Fibroblast of lung (primary cell): ENCODE data around the gene NRP1. TPM values are rescaled to one million over a fixed set of nuclear protein-coding genes. Genes with fewer than 3 reads are reported as not detected.

Source experiments
- DNase-seq, 2 donors: peaks; one replicate each; pipeline versions ENCODE4 v3.0.0 to v3.0.0-alpha.2; 2010; ENCODE audit warnings: low read depth in 2 of 2
- H2AFZ ChIP-seq: 2 replicates; pipeline ENCODE4 v1.5.1; 2012; ENCODE audit warnings: low read length, control low read depth, inconsistent platforms
- H3K27ac ChIP-seq: 2 replicates; pipeline ENCODE4 v1.5.1; 2011; ENCODE audit warnings: low read length, control low read depth; ENCODE audit not compliant: insufficient read depth
- H3K27me3 ChIP-seq: 2 replicates; pipeline ENCODE4 v1.5.1; 2011; ENCODE audit warnings: mild to moderate bottlenecking, low read length; ENCODE audit not compliant: control insufficient read depth, insufficient read depth
- H3K36me3 ChIP-seq: 2 replicates; pipeline ENCODE4 v1.5.1; 2011; ENCODE audit warnings: low read length; ENCODE audit not compliant: control insufficient read depth, insufficient read depth
- H3K4me1 ChIP-seq: 2 replicates; pipeline ENCODE4 v1.5.1; 2011; ENCODE audit warnings: low read length; ENCODE audit not compliant: control insufficient read depth, insufficient read depth; ENCODE audit errors: extremely low read depth
- H3K4me2 ChIP-seq: 2 replicates; pipeline ENCODE4 v1.5.1; 2011; ENCODE audit warnings: low read length, control low read depth; ENCODE audit not compliant: insufficient read depth; ENCODE audit errors: extremely low read depth
- H3K4me3 ChIP-seq, 4 experiments: fragments of 200-600 bp in 1 of 4; sonication (generic) in 1 of 4; replicated peaks in 1 of 4; 2 replicates each; pipeline ENCODE4 v1.5.1; 2011 to 2016; ENCODE audit warnings: low read length in 4 of 4, low read depth in 3 of 4, mild to moderate bottlenecking in 3 of 4, control low read depth in 2 of 4, inconsistent platforms in 1 of 4, mixed read lengths in 1 of 4; ENCODE audit not compliant: insufficient read depth in 1 of 4; ENCODE audit errors: control extremely low read depth in 1 of 4
- H3K79me2 ChIP-seq: 2 replicates; pipeline ENCODE4 v1.5.1; 2012; ENCODE audit warnings: mild to moderate bottlenecking, low read length, inconsistent platforms; ENCODE audit not compliant: control insufficient read depth, insufficient read depth
- H3K9ac ChIP-seq: 2 replicates; pipeline ENCODE4 v1.5.1; 2011; ENCODE audit warnings: mild to moderate bottlenecking, low read length, control low read depth; ENCODE audit not compliant: insufficient read depth
- H3K9me3 ChIP-seq: 2 replicates; pipeline ENCODE4 v1.5.1; 2012; ENCODE audit warnings: low read depth, low read length; ENCODE audit not compliant: control insufficient read depth, insufficient read depth
- H4K20me1 ChIP-seq: 2 replicates; pipeline ENCODE4 v1.5.1; 2011; ENCODE audit warnings: low read length; ENCODE audit not compliant: control insufficient read depth, insufficient read depth; ENCODE audit errors: extremely low read depth
- EZH2 ChIP-seq: IDR thresholded peaks from 2 replicates; pipeline ENCODE4 v1.5.1; 2012; ENCODE audit warnings: low read length, control low read depth, mild to moderate bottlenecking; ENCODE audit errors: missing control alignments
- polyA plus RNA-seq, 2 donors: library from polyadenylated mRNA; depleted of rRNA in 1 of 2; stranded (reverse) in 1 of 2; unstranded in 1 of 2; fragments of >200 nt; gene quantifications; 2 replicates each; pipeline ENCODE4 v1.2.1, GENCODE V29; 2011 to 2012; ENCODE audit warnings: missing spikeins in 1 of 2
- total RNA-seq: library from RNA; depleted of rRNA; stranded (reverse); fragments of >200 nt; gene quantifications from 2 replicates; pipeline ENCODE4 v1.2.1, GENCODE V29; 2014
- TF ChIP-seq, protein P1 (sequence below), 2 donors: IDR thresholded peaks in 1 of 2; conservative IDR thresholded peaks in 1 of 2; 1 replicate in 1 of 2; 2 replicates in 1 of 2; pipeline ENCODE4 v1.5.1; 2011 to 2012; ENCODE audit warnings: low read length in 2 of 2, control low read depth in 1 of 2, inconsistent platforms in 1 of 2, low read depth in 1 of 2, mild to moderate bottlenecking in 1 of 2

NRP1 gene
- total and polyA plus RNA-seq, 2 donors (not counting 1 experiment from before 2014, with no cell fraction given): 187 to 373 TPM

DNA sequence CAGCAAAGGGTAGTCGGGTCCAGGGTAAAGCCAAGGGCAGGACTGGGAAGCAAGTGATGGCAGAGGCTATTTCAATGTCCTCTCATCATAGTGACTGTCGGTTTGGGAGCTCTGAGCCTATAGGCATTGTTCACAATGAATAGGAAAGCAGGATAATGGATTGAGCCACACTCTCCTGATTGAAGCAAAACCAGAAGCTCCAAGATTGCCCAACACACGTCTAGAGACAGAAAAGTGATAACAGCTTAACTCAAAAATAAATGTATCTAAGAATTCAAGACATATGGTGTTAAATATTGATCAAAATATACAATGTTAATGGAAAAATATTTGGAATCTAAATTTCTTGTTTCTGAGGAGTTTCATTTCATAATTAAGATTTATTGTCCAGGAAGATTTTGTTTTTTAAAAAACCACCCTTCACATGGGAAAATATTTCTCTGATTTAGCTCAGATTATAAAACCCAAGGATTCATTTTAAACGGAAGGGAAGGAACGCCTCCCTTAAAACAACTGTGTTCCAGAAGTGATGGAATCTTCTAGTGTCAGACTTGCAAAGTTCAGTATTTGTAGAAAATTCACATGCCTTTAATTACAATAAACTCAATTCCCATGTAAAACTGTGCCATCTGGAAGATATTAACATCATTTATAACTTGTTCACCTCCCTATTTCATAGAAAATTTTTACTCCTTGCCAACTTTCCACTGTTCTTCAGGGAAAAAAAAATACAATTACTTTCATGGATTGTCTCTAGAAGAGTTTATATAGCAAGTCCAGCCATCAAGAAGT, 54.5 kb downstream of the NRP1 start:
- H3K4me2 ChIP-seq: no peak overlapping the region
- DNase-seq: peak in 1 of 2 donors; percentile 45
- peaks cover 17% of the 10 kb centered on the region for H3K4me1 ChIP-seq
- H3K79me2 ChIP-seq: peaks cover 96% of the 10 kb centered on the region
- peak overlapping the region; percentile 45 for H3K27ac ChIP-seq
- H3K9me3 ChIP-seq: no peaks in the 10 kb centered on the region
- no peak overlapping the region for H3K9ac ChIP-seq
- no peak overlapping the region for H2AFZ ChIP-seq
- H4K20me1 ChIP-seq: no peaks in the 10 kb centered on the region
- no peak for TF ChIP-seq EZH2
- TF ChIP-seq, protein P1, sequence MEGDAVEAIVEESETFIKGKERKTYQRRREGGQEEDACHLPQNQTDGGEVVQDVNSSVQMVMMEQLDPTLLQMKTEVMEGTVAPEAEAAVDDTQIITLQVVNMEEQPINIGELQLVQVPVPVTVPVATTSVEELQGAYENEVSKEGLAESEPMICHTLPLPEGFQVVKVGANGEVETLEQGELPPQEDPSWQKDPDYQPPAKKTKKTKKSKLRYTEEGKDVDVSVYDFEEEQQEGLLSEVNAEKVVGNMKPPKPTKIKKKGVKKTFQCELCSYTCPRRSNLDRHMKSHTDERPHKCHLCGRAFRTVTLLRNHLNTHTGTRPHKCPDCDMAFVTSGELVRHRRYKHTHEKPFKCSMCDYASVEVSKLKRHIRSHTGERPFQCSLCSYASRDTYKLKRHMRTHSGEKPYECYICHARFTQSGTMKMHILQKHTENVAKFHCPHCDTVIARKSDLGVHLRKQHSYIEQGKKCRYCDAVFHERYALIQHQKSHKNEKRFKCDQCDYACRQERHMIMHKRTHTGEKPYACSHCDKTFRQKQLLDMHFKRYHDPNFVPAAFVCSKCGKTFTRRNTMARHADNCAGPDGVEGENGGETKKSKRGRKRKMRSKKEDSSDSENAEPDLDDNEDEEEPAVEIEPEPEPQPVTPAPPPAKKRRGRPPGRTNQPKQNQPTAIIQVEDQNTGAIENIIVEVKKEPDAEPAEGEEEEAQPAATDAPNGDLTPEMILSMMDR (conservative IDR thresholded peaks at IDR 0.05 in 1 of 2, IDR thresholded peaks at IDR 0.05 in 1 of 2; ENCODE audit: low read depth in 1 of 2, low read length in 2 of 2): no peak
- no peak overlapping the region for H3K4me3 ChIP-seq
- H3K36me3 ChIP-seq: peaks cover 9% of the 10 kb centered on the region
- H3K27me3 ChIP-seq: no peaks in the 10 kb centered on the region

DNA sequence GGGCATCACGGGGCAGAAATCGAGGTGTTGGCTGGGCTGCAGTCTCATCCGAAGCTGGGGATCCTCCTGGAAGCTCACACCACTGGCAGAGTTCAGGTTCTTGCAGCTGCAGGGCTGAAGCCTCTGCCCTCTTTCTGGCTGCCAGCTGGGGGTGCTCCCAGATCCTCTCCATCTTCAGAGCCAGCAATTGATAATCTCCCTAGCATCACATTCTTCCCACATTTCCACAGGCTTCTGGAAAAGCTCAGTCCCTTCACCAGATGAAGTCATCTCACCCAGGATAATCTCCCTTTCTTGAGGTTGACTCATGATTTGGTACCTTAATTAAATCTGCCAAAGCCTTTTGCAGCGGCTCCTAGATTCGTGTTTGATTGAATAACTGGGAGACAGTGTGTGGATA, 55.2 kb downstream of the NRP1 start:
- H3K4me1 ChIP-seq: peaks cover 21% of the 10 kb centered on the region
- no peak overlapping the region for H2AFZ ChIP-seq
- no peak overlapping the region for H3K9ac ChIP-seq
- H3K4me3 ChIP-seq: no peak overlapping the region
- H3K79me2 ChIP-seq: peaks cover 96% of the 10 kb centered on the region
- no peak overlapping the region for H3K4me2 ChIP-seq
- no peak for TF ChIP-seq EZH2
- TF ChIP-seq, protein P1 (conservative IDR thresholded peaks at IDR 0.05 in 1 of 2, IDR thresholded peaks at IDR 0.05 in 1 of 2; ENCODE audit: low read depth in 1 of 2, low read length in 2 of 2): no peak
- H3K9me3 ChIP-seq: no peaks in the 10 kb centered on the region
- no peaks in the 10 kb centered on the region for H4K20me1 ChIP-seq
- peaks cover 13% of the 10 kb centered on the region for H3K36me3 ChIP-seq
- peak overlapping the region; percentile 45 for H3K27ac ChIP-seq
- H3K27me3 ChIP-seq: no peaks in the 10 kb centered on the region
- DNase-seq: peak in 1 of 2 donors; percentile 73

DNA sequence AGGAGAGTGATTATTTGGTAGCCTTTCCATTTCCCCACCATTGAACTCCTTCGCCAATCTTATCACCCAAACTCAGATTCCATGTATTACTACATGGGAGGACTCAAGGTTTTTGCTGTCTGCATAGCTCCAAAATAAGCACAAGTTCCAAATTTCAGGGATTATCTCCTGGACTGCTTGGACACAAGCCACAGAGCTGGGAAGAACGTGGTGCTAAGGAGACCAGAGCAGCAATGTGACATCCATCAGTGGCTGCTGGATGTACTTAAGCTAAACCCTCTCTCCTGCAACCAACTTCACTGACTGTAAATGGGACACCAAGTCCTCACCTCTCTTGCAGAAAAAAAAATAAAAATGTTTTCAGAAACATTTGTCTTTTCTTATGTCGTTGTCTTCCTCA, 56.3 kb downstream of the NRP1 start:
- Histone ChIP-seq H3K36me3 (peaks cover 13% of the 10 kb centered on the region), H3K4me3 (no peak overlapping the region), H3K27me3 (no peaks in the 10 kb centered on the region), H3K27ac (no peak overlapping the region), H3K4me1 (peaks cover 25% of the 10 kb centered on the region), H2AFZ (no peak overlapping the region), H3K79me2 (peaks cover 90% of the 10 kb centered on the region), H3K4me2 (no peak overlapping the region), H4K20me1 (no peaks in the 10 kb centered on the region), H3K9ac (no peak overlapping the region), H3K9me3 (no peaks in the 10 kb centered on the region)
- DNase-seq: no peak
- no peak for TF ChIP-seq EZH2
- TF ChIP-seq, protein P1 (conservative IDR thresholded peaks at IDR 0.05 in 1 of 2, IDR thresholded peaks at IDR 0.05 in 1 of 2; ENCODE audit: low read depth in 1 of 2, low read length in 2 of 2): no peak
